A549 treated with AZD2906 at 1 μM for 4 hours (cell line): ENCODE measurements around the gene CEP126. TPM values are rescaled to one million over a fixed set of nuclear protein-coding genes. Genes with fewer than 3 reads are reported as not detected.

ENCODE experiments used
- total RNA-seq: library from RNA; stranded (reverse); fragments of 200-300 nt; extraction: Qiagen RNA extraction; gene quantifications from 5 replicates; pipeline ENCODE4 v1.2.3, GENCODE V29; 2022

CEP126 gene
- total RNA-seq = 1.7 to 2.7 TPM (median 2.1 TPM) in 5 replicates

GRCh38 chr11:101914738-101915426, at the start of gene CEP126:
Gene CEP126 (plus strand): TSS chr11:101915010. CDS start chr11:101915285, 275 bp downstream.

DNA sequence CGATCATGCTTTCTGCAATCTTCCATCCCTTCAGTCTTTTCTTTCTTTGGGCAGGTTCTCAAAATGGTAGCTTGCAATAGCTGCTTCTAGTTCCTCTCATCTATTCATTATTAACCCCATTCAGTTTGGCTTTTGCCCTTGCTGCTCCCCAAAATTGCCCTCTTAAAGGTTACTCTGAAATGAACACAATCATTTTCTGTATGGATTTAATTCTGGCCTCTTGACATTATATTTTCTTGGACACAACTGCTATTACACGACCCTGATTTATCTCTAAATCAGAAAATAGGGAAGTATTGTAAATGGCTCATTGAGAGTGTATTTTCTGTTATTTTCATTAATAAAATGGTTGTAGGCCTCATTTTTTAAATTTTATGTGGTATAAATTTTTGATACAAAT, 1.6 kb downstream of the CEP126 start, which contains the start of gene ANGPTL5:
Gene ANGPTL5, minus strand, starts transcription at position 101 of the 400 bp plus-strand sequence. CDS start 8,613 bp downstream, outside the sequence.

DNA sequence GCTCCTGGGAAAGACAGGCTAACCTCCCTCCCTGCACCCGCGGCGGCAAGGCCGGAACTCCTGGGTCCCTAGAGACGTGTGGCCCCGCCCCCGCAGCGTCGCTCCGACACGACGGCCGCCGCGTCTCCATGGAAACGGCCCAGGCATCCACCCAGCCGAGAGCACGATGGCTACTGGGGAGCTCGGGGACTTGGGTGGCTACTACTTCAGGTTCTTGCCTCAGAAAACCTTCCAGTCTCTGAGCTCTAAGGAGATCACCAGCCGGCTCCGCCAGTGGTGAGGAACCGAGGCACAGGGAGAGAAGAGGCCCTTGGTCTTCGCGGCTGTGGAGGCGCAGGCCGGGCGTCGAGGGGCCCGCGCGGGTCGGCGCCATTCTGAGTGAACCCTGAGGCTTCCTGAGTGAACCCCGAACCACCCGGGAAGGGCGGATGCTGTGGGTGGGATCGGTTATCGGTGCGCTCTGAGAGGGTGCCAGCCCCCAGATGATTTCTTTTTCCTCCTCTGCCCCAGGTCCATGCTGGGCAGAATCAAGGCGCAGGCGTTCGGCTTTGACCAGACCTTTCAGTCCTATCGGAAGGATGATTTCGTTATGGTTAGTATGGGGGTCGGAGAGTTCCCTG, 132.6 kb downstream of the CEP126 start, which contains the start of gene CFAP300:
Gene CFAP300, plus strand, starts transcription at position 133 of the 620 bp plus-strand sequence. Its CDS starts 34 bp downstream, at position 167.

Other genes starting within 250 kb of the CEP126 start
- gene ANGPTL5, start 1.5 kb downstream of the CEP126 start, total RNA-seq = 0.08 to 0.16 TPM (median 0.14 TPM) in 5 replicates
- gene CFAP300, start 132.4 kb downstream of the CEP126 start, total RNA-seq = 5.2 to 6.5 TPM (median 5.6 TPM) in 5 replicates
- 58.6 to 69.9 TPM (median 69.0 TPM) in 5 replicates for gene YAP1, start 195.4 kb downstream of the CEP126 start, total RNA-seq